ENCODE results near the gene CDK11B. TPM values are rescaled to one million over a fixed set of nuclear protein-coding genes. Genes with fewer than 3 reads are reported as not detected.

The CDK11B gene
- total and polyA plus RNA-seq, 2 donors from 2014 or later = 13.9 to 24.0 TPM

DNA sequence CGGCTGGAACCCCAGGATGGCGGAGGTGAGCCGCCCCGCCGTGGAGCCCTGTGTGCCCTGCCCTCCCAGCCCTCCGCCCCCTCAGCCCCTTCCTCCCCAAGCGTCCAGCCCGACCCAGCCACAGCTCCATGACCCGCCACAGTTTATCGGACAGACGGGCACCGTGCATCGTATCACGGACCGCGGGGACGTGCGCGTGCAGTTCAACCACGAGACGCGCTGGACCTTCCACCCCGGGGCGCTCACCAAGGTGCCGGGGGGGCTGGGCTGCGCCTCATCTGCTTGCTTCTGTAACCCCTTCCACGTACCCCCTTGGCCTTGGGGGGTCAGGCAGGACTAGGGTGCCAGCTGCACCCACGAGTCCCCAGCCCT is 33.4 kb downstream of the CDK11B start:
- intact Hi-C loops (cut with DNase I) = no loop called here
- no peak for FAIRE-seq
- H3K9ac ChIP-seq (ENCODE audit: low read length in 3 of 3) = no peak overlapping the region
- no peaks in the 10 kb centered on the region for H3K9me3 ChIP-seq (ENCODE audit: control insufficient read depth in 2 of 3, insufficient read depth in 1 of 3, low read length in 3 of 3)
- H3K36me3 ChIP-seq (ENCODE audit: control insufficient read depth in 2 of 3, insufficient read depth in 3 of 3, low read length in 3 of 3) = no peaks in the 10 kb centered on the region
- H3K4me3 ChIP-seq (ENCODE audit: low read length in 3 of 3) = no peak overlapping the region
- no peaks in the 10 kb centered on the region for H3K4me1 ChIP-seq (ENCODE audit: control insufficient read depth in 2 of 3, insufficient read depth in 2 of 3, low read depth in 1 of 3, low read length in 3 of 3)
- H3K27me3 ChIP-seq (ENCODE audit: control insufficient read depth, insufficient read depth, low read length) = no peaks in the 10 kb centered on the region
- TF ChIP-seq CTCF (IDR thresholded peaks at IDR 0.05; ENCODE audit: borderline replicate concordance, extremely low read depth, insufficient read depth) = no peak
- DNase-seq = peak in 1 of 5 donors; percentile 42
- no peak overlapping the region for H3K27ac ChIP-seq (ENCODE audit: low read depth in 2 of 2, low read length in 2 of 2)

DNA sequence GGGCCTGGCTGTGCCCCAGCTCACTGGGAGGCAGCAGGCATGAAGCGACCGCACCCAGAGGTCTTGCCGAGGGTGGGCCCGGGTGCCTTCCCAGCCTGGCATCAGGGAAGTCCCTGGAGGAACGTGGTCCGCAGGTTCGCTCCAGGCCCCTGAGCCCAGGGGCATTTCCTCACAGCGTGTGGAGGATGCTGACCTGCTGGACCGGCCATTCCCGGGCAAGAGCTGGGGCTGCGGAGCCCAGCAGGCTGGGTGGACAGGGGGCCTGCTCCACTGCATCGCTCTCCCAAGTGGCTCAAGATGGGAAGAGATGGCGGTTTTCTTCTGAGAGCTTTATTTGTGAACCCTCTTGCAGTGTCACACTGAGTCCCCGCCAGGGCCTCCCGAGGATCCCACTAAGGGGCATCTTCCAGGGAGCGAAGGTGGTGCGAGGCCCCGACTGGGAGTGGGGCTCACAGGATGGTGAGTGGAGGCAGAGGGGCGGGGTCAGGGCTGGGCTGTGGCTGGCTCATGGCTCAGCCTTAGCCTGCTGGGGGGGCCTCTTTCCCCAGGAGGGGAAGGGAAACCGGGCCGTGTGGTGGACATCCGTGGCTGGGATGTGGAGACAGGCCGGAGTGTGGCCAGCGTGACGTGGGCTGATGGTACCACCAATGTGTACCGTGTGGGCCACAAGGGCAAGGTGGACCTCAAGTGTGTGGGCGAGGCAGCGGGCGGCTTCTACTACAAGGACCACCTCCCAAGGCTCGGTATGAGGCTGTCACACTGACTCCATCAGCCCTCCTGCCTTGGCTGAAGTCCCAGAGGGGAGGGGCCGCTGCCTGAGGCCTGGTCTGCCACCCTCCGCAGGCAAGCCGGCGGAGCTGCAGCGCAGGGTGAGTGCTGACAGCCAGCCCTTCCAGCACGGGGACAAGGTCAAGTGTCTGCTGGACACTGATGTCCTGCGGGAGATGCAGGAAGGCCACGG is 34.1 kb downstream of the CDK11B start:
- no peak for TF ChIP-seq CTCF (IDR thresholded peaks at IDR 0.05; ENCODE audit: borderline replicate concordance, extremely low read depth, insufficient read depth)
- Histone ChIP-seq H3K9me3 (ENCODE audit: control insufficient read depth in 2 of 3, insufficient read depth in 1 of 3, low read length in 3 of 3) (no peaks in the 10 kb centered on the region), H3K27ac (ENCODE audit: low read depth in 2 of 2, low read length in 2 of 2) (no peak overlapping the region), H3K27me3 (ENCODE audit: control insufficient read depth, insufficient read depth, low read length) (no peaks in the 10 kb centered on the region), H3K9ac (ENCODE audit: low read length in 3 of 3) (no peak overlapping the region), H3K4me3 (ENCODE audit: low read length in 3 of 3) (no peak overlapping the region), H3K4me1 (ENCODE audit: control insufficient read depth in 2 of 3, insufficient read depth in 2 of 3, low read depth in 1 of 3, low read length in 3 of 3) (no peaks in the 10 kb centered on the region), H3K36me3 (ENCODE audit: control insufficient read depth in 2 of 3, insufficient read depth in 3 of 3, low read length in 3 of 3) (no peaks in the 10 kb centered on the region)
- intact Hi-C loops (cut with DNase I) = no loop called here
- DNase-seq (peak in 2 of 5 donors; percentile 37 to 50), FAIRE-seq (no peak)

DNA sequence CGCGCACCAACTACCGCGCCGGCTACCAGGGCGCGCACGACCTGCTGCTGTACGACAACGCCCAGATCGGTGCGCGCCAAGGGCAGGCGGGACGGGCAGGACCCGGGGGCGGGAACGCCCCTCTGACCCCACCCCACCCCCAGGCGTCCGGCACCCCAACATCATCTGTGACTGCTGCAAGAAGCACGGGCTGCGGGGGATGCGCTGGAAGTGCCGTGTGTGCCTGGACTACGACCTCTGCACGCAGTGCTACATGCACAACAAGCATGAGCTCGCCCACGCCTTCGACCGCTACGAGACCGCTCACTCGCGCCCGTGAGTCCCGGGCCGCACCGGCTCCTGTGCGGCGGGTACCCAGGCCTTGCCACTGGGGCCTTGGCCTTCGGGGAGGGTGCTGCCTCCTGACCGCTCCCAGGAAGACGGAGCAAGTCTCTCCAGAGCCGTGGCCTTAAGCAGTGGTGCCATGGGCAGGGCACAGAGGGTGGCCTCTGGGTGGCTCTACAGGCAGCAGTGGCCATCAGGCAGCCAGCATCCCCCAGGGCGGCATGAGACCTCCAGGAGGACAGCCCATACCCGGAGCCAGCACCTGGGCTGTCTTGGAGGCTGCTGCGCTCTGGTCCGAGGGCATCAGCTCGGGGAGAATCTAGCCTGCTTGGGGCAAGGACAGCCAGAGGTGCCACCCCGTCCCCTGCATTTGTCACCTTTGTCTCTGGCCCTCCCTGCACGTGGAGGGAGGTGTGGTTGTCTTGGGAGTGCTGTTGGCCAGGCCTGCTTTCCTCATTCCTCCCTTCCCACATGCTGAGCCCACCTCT is 35.0 kb downstream of the CDK11B start:
- Histone ChIP-seq H3K9ac (ENCODE audit: low read length in 3 of 3) (no peak overlapping the region), H3K36me3 (ENCODE audit: control insufficient read depth in 2 of 3, insufficient read depth in 3 of 3, low read length in 3 of 3) (no peaks in the 10 kb centered on the region), H3K27me3 (ENCODE audit: control insufficient read depth, insufficient read depth, low read length) (no peaks in the 10 kb centered on the region), H3K4me1 (ENCODE audit: control insufficient read depth in 2 of 3, insufficient read depth in 2 of 3, low read depth in 1 of 3, low read length in 3 of 3) (no peaks in the 10 kb centered on the region), H3K9me3 (ENCODE audit: control insufficient read depth in 2 of 3, insufficient read depth in 1 of 3, low read length in 3 of 3) (no peaks in the 10 kb centered on the region), H3K4me3 (ENCODE audit: low read length in 3 of 3) (no peak overlapping the region), H3K27ac (ENCODE audit: low read depth in 2 of 2, low read length in 2 of 2) (no peak overlapping the region)
- intact Hi-C loops (cut with DNase I) = no loop called here
- DNase-seq = peak in 1 of 5 donors; percentile 42
- no peak for TF ChIP-seq CTCF (IDR thresholded peaks at IDR 0.05; ENCODE audit: borderline replicate concordance, extremely low read depth, insufficient read depth)
- no peak for FAIRE-seq

Measured in kidney (tissue), 14 donors.